SK-N-SH (cell line): Measurements from ENCODE around the gene C12orf75. TPM values are rescaled to one million over a fixed set of nuclear protein-coding genes. Genes with fewer than 3 reads are reported as not detected.

Experiments
- CTCF ChIA-PET: fragments of 300-600, 350-600 bp; formaldehyde crosslinking; extraction: SDS; loops from one replicate; lab custom pipeline; 2021; lab: Yijun Ruan, JAX
- POLR2A ChIA-PET: fragments of 350-600 bp; sonication (Branson Sonifier 250); formaldehyde crosslinking; extraction: SDS; loops from one replicate; lab custom pipeline; 2020; ENCODE audit warnings: antibody characterized with exemption, inconsistent platforms; lab: Yijun Ruan, JAX
- DNase-seq: peaks from one replicate; pipeline ENCODE4 v3.0.0; 2012
- H2AFZ ChIP-seq: fragments of 200-600 bp; sonication (generic); 2 replicates; pipeline ENCODE4 v1.8.1; 2016; ENCODE audit warnings: antibody characterized with exemption, mild to moderate bottlenecking, low read depth
- H3F3A ChIP-seq: fragments of 200-600 bp; sonication (generic); replicated peaks from 2 replicates; pipeline ENCODE3; 2016; ENCODE audit warnings: antibody characterized with exemption, mild to moderate bottlenecking; ENCODE audit not compliant: insufficient read depth
- H3K27ac ChIP-seq, 2 experiments: fragments of 200-500 bp in 1 of 2; fragments of 200-600 bp in 1 of 2; sonication (Bioruptor generic) in 1 of 2; sonication (generic), shearing (Covaris generic) in 1 of 2; 2 replicates each; pipeline versions ENCODE4 v1.5.1 to v1.6.1; 2014 to 2016; ENCODE audit warnings: low read depth in 2 of 2, inconsistent platforms in 1 of 2, low read length in 1 of 2, mild to moderate bottlenecking in 1 of 2, mixed read lengths in 1 of 2
- H3K27me3 ChIP-seq: fragments of 200-600 bp; sonication (generic), shearing (Covaris generic); 2 replicates; pipeline ENCODE4 v1.6.1; 2016; ENCODE audit warnings: mixed run types; ENCODE audit not compliant: insufficient read depth
- H3K36me3 ChIP-seq, 2 experiments: fragments of 200-500 bp in 1 of 2; fragments of 200-600 bp in 1 of 2; sonication (Bioruptor generic) in 1 of 2; sonication (generic) in 1 of 2; replicated peaks in 1 of 2; 2 replicates each; pipeline versions ENCODE3 to v1.5.1; 2014 to 2016; ENCODE audit warnings: low read length in 1 of 2, mild to moderate bottlenecking in 1 of 2; ENCODE audit not compliant: insufficient read depth in 2 of 2, control insufficient read depth in 1 of 2
- H3K4me1 ChIP-seq, 2 experiments: fragments of 200-500 bp in 1 of 2; fragments of 200-600 bp in 1 of 2; sonication (Bioruptor generic) in 1 of 2; sonication (generic), shearing (Covaris generic) in 1 of 2; 2 replicates each; pipeline versions ENCODE4 v1.5.1 to v1.6.1; 2014 to 2016; ENCODE audit warnings: low read depth in 1 of 2, low read length in 1 of 2, mixed run types in 1 of 2; ENCODE audit not compliant: insufficient read depth in 2 of 2, control insufficient read depth in 1 of 2
- H3K4me2 ChIP-seq: fragments of 200-600 bp; sonication (generic), shearing (Covaris generic); 2 replicates; pipeline ENCODE4 v1.6.1; 2017; ENCODE audit warnings: mixed run types
- H3K4me3 ChIP-seq, 2 experiments: fragments of 200-500 bp in 1 of 2; fragments of 200-600 bp in 1 of 2; sonication (Bioruptor generic) in 1 of 2; sonication (generic), shearing (Covaris generic) in 1 of 2; 2 replicates each; pipeline versions ENCODE4 v1.5.1 to v1.8.1; 2014 to 2016; ENCODE audit warnings: low read depth in 2 of 2, inconsistent platforms in 1 of 2, low read length in 1 of 2, mild to moderate bottlenecking in 1 of 2, mixed read lengths in 1 of 2, moderate library complexity in 1 of 2
- H3K79me2 ChIP-seq: fragments of 200-600 bp; sonication (generic); 2 replicates; pipeline ENCODE4 v1.8.1; 2017; ENCODE audit warnings: mild to moderate bottlenecking; ENCODE audit not compliant: insufficient read depth
- H3K9ac ChIP-seq: fragments of 200-600 bp; sonication (generic); 2 replicates; pipeline ENCODE4 v1.6.1; 2017; ENCODE audit warnings: mixed run types
- H3K9me2 ChIP-seq: fragments of 200-600 bp; sonication (generic); 2 replicates; pipeline ENCODE4 v1.6.1; 2017; ENCODE audit warnings: mixed run types
- H3K9me3 ChIP-seq: fragments of 200-600 bp; sonication (generic); 2 replicates; pipeline ENCODE4 v1.6.1; 2017; ENCODE audit warnings: mixed run types, mild to moderate bottlenecking, moderate library complexity
- H4K20me1 ChIP-seq: fragments of 200-600 bp; sonication (generic); 2 replicates; pipeline ENCODE4 v1.6.1; 2017; ENCODE audit warnings: mild to moderate bottlenecking, mixed run types; ENCODE audit not compliant: insufficient read depth
- CHD2 ChIP-seq: fragments of 150-350 bp; IDR thresholded peaks from 2 replicates; pipeline ENCODE4 v1.6.1; 2018; ENCODE audit warnings: low read length; ENCODE audit not compliant: partially characterized antibody
- EZH2phosphoT487 ChIP-seq: fragments of 200-600 bp; sonication (generic); IDR thresholded peaks from 2 replicates; pipeline ENCODE4 v1.6.1; 2017; ENCODE audit warnings: low read depth, mixed run types, mild to moderate bottlenecking, antibody characterized with exemption, moderate library complexity, borderline replicate concordance
- FOXM1 ChIP-seq: IDR thresholded peaks from 2 replicates; pipeline ENCODE4 v1.4.0; 2012; ENCODE audit warnings: low read depth, mild to moderate bottlenecking
- IRF3 ChIP-seq: fragments of 150-350 bp; IDR thresholded peaks from 2 replicates; pipeline ENCODE4 v1.6.1; 2016; ENCODE audit warnings: mild to moderate bottlenecking, low read depth, low read length
- JUND ChIP-seq: IDR thresholded peaks from 2 replicates; pipeline ENCODE4 v1.4.0; 2012
- MXI1 ChIP-seq: IDR thresholded peaks from 2 replicates; pipeline ENCODE4 v1.6.1; 2012; ENCODE audit warnings: mild to moderate bottlenecking, low read depth, low read length, improper control_type of control experiment
- NFIC ChIP-seq: IDR thresholded peaks from 2 replicates; pipeline ENCODE4 v1.4.0; 2012; ENCODE audit warnings: borderline replicate concordance
- NRF1 ChIP-seq: IDR thresholded peaks from 2 replicates; pipeline ENCODE4 v1.6.1; 2012; ENCODE audit warnings: low read depth, mild to moderate bottlenecking, low read length
- POLR2AphosphoS5 ChIP-seq: IDR thresholded peaks from 2 replicates; pipeline ENCODE4 v1.6.1; 2012; ENCODE audit warnings: low read depth, low read length
- RAD21 ChIP-seq: IDR thresholded peaks from 2 replicates; pipeline ENCODE4 v1.6.1; 2012; ENCODE audit warnings: mild to moderate bottlenecking, low read length
- RCOR1 ChIP-seq: fragments of 150-350 bp; IDR thresholded peaks from 2 replicates; pipeline ENCODE4 v1.6.1; 2017; ENCODE audit warnings: antibody characterized with exemption, low read length
- RFX5 ChIP-seq: IDR thresholded peaks from 2 replicates; pipeline ENCODE4 v1.6.1; 2012; ENCODE audit warnings: mild to moderate bottlenecking, improper control_type of control experiment, low read length
- RXRA ChIP-seq: IDR thresholded peaks from 2 replicates; pipeline ENCODE4 v1.4.0; 2012; ENCODE audit warnings: low read depth, mild to moderate bottlenecking, borderline replicate concordance
- SIN3A ChIP-seq: IDR thresholded peaks from 2 replicates; pipeline ENCODE4 v1.6.1; 2012; ENCODE audit warnings: low read depth, mild to moderate bottlenecking, low read length, moderate library complexity, borderline replicate concordance
- TAF1 ChIP-seq: IDR thresholded peaks from 2 replicates; pipeline ENCODE4 v1.6.1; 2012; ENCODE audit warnings: low read depth, mild to moderate bottlenecking, low read length, moderate library complexity, borderline replicate concordance
- YY1 ChIP-seq: IDR thresholded peaks from 2 replicates; pipeline ENCODE4 v1.4.0; 2012; ENCODE audit warnings: low read depth, mild to moderate bottlenecking
- WGBS: methylation state at CpG from one replicate; pipeline ENCODE4 v1.1.6; 2017; ENCODE audit warnings: low lambda C conversion rate; 5-methylcytosine and 5-hydroxymethylcytosine counted together
- polyA plus RNA-seq, 3 experiments: library from polyadenylated mRNA; depleted of rRNA; stranded (reverse); fragments of >200 nt; gene quantifications; 2 replicates each; pipeline ENCODE4 v1.2.3, GENCODE V29; 2012
- TF ChIP-seq, protein P1 (sequence below): fragments of 200-600 bp; sonication (generic); IDR thresholded peaks from 2 replicates; pipeline ENCODE4 v1.6.1; 2017; ENCODE audit warnings: antibody characterized with exemption, mild to moderate bottlenecking, moderate library complexity
- TF ChIP-seq, protein P2 (sequence below): fragments of 150-350 bp; IDR thresholded peaks from 2 replicates; pipeline ENCODE4 v1.6.1; 2017; ENCODE audit warnings: antibody characterized with exemption, low read length, low read depth, borderline replicate concordance
- TF ChIP-seq, protein P3 (sequence below): IDR thresholded peaks from 2 replicates; pipeline ENCODE4; 2012
- TF ChIP-seq, protein P4 (sequence below): IDR thresholded peaks from 2 replicates; pipeline ENCODE4 v1.4.0; 2012; ENCODE audit warnings: low read depth, borderline replicate concordance

C12orf75 gene
- polyA plus RNA-seq, 1 of the 3 experiments (the other 2 are of a cell fraction): 221 TPM

GRCh38 chr12:105343836-105344235 is 13.3 kb downstream of the C12orf75 start:
- Histone ChIP-seq H4K20me1 (peaks cover 89% of the 10 kb centered on the region), H3K4me1 (peaks cover 0 to 9% of the 10 kb centered on the region in 2 experiments; a peak in 1 of 4 replicates), H3K9ac (no peak overlapping the region), H3K9me3 (no peaks in the 10 kb centered on the region), H3K27me3 (no peaks in the 10 kb centered on the region), H3K4me2 (no peak overlapping the region), H3F3A (peaks cover 10% of the 10 kb centered on the region), H3K4me3 (no peak overlapping the region), H2AFZ (no peak overlapping the region), H3K79me2 (peaks cover 100% of the 10 kb centered on the region), H3K9me2 (no peaks in the 10 kb centered on the region), H3K27ac (no peak overlapping the region), H3K36me3 (peaks cover 0 to 77% of the 10 kb centered on the region in 2 experiments)
- ChIA-PET CTCF (interaction anchor here (1.2 kb wide), 1 partner anchor 40 kb away, joined by 3 read pairs; no protein-coding TSS in a partner anchor), POLR2A (no interaction called here)
- WGBS: 94% methylated on average over 1 of the region's 1 CpG
- TF ChIP-seq, protein P1, sequence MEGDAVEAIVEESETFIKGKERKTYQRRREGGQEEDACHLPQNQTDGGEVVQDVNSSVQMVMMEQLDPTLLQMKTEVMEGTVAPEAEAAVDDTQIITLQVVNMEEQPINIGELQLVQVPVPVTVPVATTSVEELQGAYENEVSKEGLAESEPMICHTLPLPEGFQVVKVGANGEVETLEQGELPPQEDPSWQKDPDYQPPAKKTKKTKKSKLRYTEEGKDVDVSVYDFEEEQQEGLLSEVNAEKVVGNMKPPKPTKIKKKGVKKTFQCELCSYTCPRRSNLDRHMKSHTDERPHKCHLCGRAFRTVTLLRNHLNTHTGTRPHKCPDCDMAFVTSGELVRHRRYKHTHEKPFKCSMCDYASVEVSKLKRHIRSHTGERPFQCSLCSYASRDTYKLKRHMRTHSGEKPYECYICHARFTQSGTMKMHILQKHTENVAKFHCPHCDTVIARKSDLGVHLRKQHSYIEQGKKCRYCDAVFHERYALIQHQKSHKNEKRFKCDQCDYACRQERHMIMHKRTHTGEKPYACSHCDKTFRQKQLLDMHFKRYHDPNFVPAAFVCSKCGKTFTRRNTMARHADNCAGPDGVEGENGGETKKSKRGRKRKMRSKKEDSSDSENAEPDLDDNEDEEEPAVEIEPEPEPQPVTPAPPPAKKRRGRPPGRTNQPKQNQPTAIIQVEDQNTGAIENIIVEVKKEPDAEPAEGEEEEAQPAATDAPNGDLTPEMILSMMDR: no peak
- TF ChIP-seq YY1: no peak
- TF ChIP-seq, protein P2, sequence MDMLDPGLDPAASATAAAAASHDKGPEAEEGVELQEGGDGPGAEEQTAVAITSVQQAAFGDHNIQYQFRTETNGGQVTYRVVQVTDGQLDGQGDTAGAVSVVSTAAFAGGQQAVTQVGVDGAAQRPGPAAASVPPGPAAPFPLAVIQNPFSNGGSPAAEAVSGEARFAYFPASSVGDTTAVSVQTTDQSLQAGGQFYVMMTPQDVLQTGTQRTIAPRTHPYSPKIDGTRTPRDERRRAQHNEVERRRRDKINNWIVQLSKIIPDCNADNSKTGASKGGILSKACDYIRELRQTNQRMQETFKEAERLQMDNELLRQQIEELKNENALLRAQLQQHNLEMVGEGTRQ: no peak
- TF ChIP-seq, protein P3, sequence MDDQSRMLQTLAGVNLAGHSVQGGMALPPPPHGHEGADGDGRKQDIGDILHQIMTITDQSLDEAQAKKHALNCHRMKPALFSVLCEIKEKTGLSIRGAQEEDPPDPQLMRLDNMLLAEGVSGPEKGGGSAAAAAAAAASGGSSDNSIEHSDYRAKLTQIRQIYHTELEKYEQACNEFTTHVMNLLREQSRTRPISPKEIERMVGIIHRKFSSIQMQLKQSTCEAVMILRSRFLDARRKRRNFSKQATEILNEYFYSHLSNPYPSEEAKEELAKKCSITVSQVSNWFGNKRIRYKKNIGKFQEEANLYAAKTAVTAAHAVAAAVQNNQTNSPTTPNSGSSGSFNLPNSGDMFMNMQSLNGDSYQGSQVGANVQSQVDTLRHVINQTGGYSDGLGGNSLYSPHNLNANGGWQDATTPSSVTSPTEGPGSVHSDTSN: no peak
- no peak for TF ChIP-seq EZH2phosphoT487
- TF ChIP-seq IRF3: no peak
- no peak for TF ChIP-seq NRF1
- no peak for TF ChIP-seq MXI1
- TF ChIP-seq NFIC: no peak
- TF ChIP-seq FOXM1: no peak
- TF ChIP-seq, protein P4, sequence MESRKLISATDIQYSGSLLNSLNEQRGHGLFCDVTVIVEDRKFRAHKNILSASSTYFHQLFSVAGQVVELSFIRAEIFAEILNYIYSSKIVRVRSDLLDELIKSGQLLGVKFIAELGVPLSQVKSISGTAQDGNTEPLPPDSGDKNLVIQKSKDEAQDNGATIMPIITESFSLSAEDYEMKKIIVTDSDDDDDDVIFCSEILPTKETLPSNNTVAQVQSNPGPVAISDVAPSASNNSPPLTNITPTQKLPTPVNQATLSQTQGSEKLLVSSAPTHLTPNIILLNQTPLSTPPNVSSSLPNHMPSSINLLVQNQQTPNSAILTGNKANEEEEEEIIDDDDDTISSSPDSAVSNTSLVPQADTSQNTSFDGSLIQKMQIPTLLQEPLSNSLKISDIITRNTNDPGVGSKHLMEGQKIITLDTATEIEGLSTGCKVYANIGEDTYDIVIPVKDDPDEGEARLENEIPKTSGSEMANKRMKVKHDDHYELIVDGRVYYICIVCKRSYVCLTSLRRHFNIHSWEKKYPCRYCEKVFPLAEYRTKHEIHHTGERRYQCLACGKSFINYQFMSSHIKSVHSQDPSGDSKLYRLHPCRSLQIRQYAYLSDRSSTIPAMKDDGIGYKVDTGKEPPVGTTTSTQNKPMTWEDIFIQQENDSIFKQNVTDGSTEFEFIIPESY: no peak
- TF ChIP-seq SIN3A: no peak
- TF ChIP-seq RAD21: no peak
- TF ChIP-seq POLR2AphosphoS5: no peak
- TF ChIP-seq TAF1: no peak
- TF ChIP-seq RXRA: no peak
- TF ChIP-seq RCOR1: no peak
- no peak for TF ChIP-seq JUND
- TF ChIP-seq CHD2: no peak
- no peak for TF ChIP-seq RFX5
- no peak for DNase-seq
